Endothelial cell of umbilical vein (primary cell): Measurements from ENCODE around the gene DPYSL4. TPM values are rescaled to one million over a fixed set of nuclear protein-coding genes. Genes with fewer than 3 reads are reported as not detected.

Experiments used
- BruUV-seq: library from RNA; stranded (reverse); fragments of 400-500 nt; replicated peaks from 2 replicates; lab custom pipeline; 2021; lab: Mats Ljungman, UMichigan
- CTCF ChIA-PET: fragments of 300-600, 350-600 bp; sonication (Branson Sonifier 250); formaldehyde crosslinking; loops from one replicate; lab custom pipeline; 2021; ENCODE audit warnings: antibody characterized with exemption, inconsistent platforms; lab: Charles Lee
- POLR2A ChIA-PET: fragments of 300-600, 350-600 bp; sonication (Branson Sonifier 250); formaldehyde crosslinking; loops from one replicate; lab custom pipeline; 2021; ENCODE audit warnings: antibody characterized with exemption, inconsistent platforms; lab: Charles Lee
- DNase-seq: peaks from one replicate; pipeline ENCODE4 v3.0.0-alpha.2; 2011; ENCODE audit warnings: low read depth, low spot score
- FAIRE-seq: peaks from 2 replicates; lab custom pipeline; 2011; peaks lifted over from hg19 to GRCh38; lab: Jason Lieb, UNC
- H2AFZ ChIP-seq: 2 replicates; pipeline ENCODE4 v1.6.0; 2012; ENCODE audit warnings: low read depth, low read length, control low read depth, inconsistent platforms
- H3K27ac ChIP-seq: 2 replicates; pipeline ENCODE4 v1.5.1; 2011; ENCODE audit warnings: low read depth, mild to moderate bottlenecking, control low read depth, low read length, moderate library complexity; ENCODE audit not compliant: insufficient read depth
- H3K27me3 ChIP-seq, 2 experiments: 2 replicates each; pipeline versions ENCODE4 v1.6.0 to v1.6.1; 2011; ENCODE audit warnings: low read length in 2 of 2, mixed read lengths in 1 of 2; ENCODE audit not compliant: control insufficient read depth in 2 of 2, insufficient read depth in 2 of 2
- H3K36me3 ChIP-seq, 2 experiments: 2 replicates in 1 of 2; 3 replicates in 1 of 2; pipeline ENCODE4 v1.5.1; 2011; ENCODE audit warnings: low read length in 2 of 2, mild to moderate bottlenecking in 1 of 2, moderate library complexity in 1 of 2; ENCODE audit not compliant: control insufficient read depth in 2 of 2, insufficient read depth in 2 of 2; ENCODE audit errors: extremely low read depth in 1 of 2
- H3K4me1 ChIP-seq: 3 replicates; pipeline ENCODE4 v1.5.1; 2011; ENCODE audit warnings: mild to moderate bottlenecking, low read length; ENCODE audit not compliant: control insufficient read depth, insufficient read depth; ENCODE audit errors: extremely low read depth
- H3K4me2 ChIP-seq: 2 replicates; pipeline ENCODE4 v1.6.1; 2011; ENCODE audit warnings: low read length, control low read depth, mixed read lengths; ENCODE audit not compliant: insufficient read depth
- H3K4me3 ChIP-seq, 3 experiments: fragments of 200-600 bp in 1 of 3; sonication (generic), shearing (Covaris generic) in 1 of 3; replicated peaks in 1 of 3; 2 replicates each; pipeline ENCODE4 v1.5.1; 2011 to 2016; ENCODE audit warnings: control low read depth in 3 of 3, low read length in 3 of 3, mild to moderate bottlenecking in 2 of 3, inconsistent platforms in 1 of 3, low read depth in 1 of 3, moderate library complexity in 1 of 3; ENCODE audit not compliant: insufficient read depth in 1 of 3
- H3K79me2 ChIP-seq: 2 replicates; pipeline ENCODE4 v1.6.0; 2012; ENCODE audit warnings: low read length, inconsistent platforms; ENCODE audit not compliant: control insufficient read depth, insufficient read depth
- H3K9ac ChIP-seq: replicated peaks from 2 replicates; pipeline ENCODE3; 2011; ENCODE audit warnings: low read length, control low read depth; ENCODE audit not compliant: insufficient read depth; ENCODE audit errors: extremely low read depth
- H3K9me1 ChIP-seq: replicated peaks from 3 replicates; pipeline ENCODE4 v1.6.0; 2011; ENCODE audit warnings: mild to moderate bottlenecking, low read length; ENCODE audit not compliant: control insufficient read depth, insufficient read depth; ENCODE audit errors: extremely low read depth
- H3K9me3 ChIP-seq: replicated peaks from 2 replicates; pipeline ENCODE4 v1.5.1; 2012; ENCODE audit warnings: low read length, inconsistent platforms; ENCODE audit not compliant: control insufficient read depth, insufficient read depth
- H4K20me1 ChIP-seq: replicated peaks from 2 replicates; pipeline ENCODE3; 2011; ENCODE audit warnings: mild to moderate bottlenecking, low read length; ENCODE audit not compliant: control insufficient read depth, insufficient read depth; ENCODE audit errors: extremely low read depth
- CTCF ChIP-seq, 2 donors: IDR thresholded peaks; 1 replicate in 1 of 2; 2 replicates in 1 of 2; pipeline ENCODE4 v1.5.1; 2011; ENCODE audit warnings: low read length in 2 of 2, mild to moderate bottlenecking in 2 of 2, moderate library complexity in 2 of 2, control low read depth in 1 of 2, inconsistent platforms in 1 of 2, low read depth in 1 of 2; ENCODE audit not compliant: insufficient read depth in 1 of 2; ENCODE audit errors: extremely low read depth in 1 of 2
- EZH2 ChIP-seq: IDR thresholded peaks from 2 replicates; pipeline ENCODE4 v1.6.1; 2012; ENCODE audit warnings: borderline replicate concordance, low read depth, mild to moderate bottlenecking, moderate library complexity, low read length, inconsistent platforms; ENCODE audit not compliant: severe bottlenecking
- FOS ChIP-seq: IDR thresholded peaks from 2 replicates; pipeline ENCODE4 v1.6.1; 2011; ENCODE audit warnings: mild to moderate bottlenecking, low read length, moderate library complexity, borderline replicate concordance; ENCODE audit not compliant: insufficient read depth
- GATA2 ChIP-seq: IDR thresholded peaks from 2 replicates; pipeline ENCODE4 v1.7.0; 2011; ENCODE audit warnings: low read depth, mild to moderate bottlenecking, moderate library complexity, mixed read lengths, low read length; ENCODE audit not compliant: insufficient read length, insufficient read depth
- JUN ChIP-seq: IDR thresholded peaks from 2 replicates; pipeline ENCODE4 v1.6.1; 2011; ENCODE audit warnings: borderline replicate concordance, low read depth; ENCODE audit not compliant: insufficient read length, insufficient read depth
- MAX ChIP-seq: IDR thresholded peaks from 2 replicates; pipeline ENCODE4 v1.6.1; 2011; ENCODE audit not compliant: insufficient read depth, insufficient read length
- MYC ChIP-seq: IDR thresholded peaks from one replicate; pipeline ENCODE4 v1.6.1; 2011; ENCODE audit warnings: mild to moderate bottlenecking, low read depth, low read length
- POLR2A ChIP-seq: IDR thresholded peaks from 2 replicates; pipeline ENCODE4 v1.6.1; 2012; ENCODE audit warnings: low read depth, mild to moderate bottlenecking, control low read depth, low read length
- POLR2AphosphoS5 ChIP-seq: IDR thresholded peaks from 2 replicates; pipeline ENCODE4 v1.6.1; 2012; ENCODE audit warnings: low read depth, mild to moderate bottlenecking, control low read depth, low read length, moderate library complexity; ENCODE audit not compliant: insufficient read depth
- dilution Hi-C: fragments of 300-500 bp; cut with MboI; formaldehyde crosslinking; loops from one replicate; pipeline ENCODE4 v1.15.0; 2019; ENCODE audit warnings: low sequenced_read_pairs; ENCODE audit not compliant: extremely low pct_ligation_motif_present
- intact Hi-C: fragments of 100-400 bp; cut with micrococcal nuclease; formaldehyde crosslinking; loops from one replicate; pipeline ENCODE4 v1.10.0; 2022
- polyA plus RNA-seq, 4 experiments: library from polyadenylated mRNA; depleted of rRNA in 3 of 4; stranded (reverse) in 3 of 4; unstranded in 1 of 4; fragments of >200 nt; gene quantifications; 2 replicates each; pipeline versions ENCODE4 v1.2.1 to v1.2.3, GENCODE V29; 2011 to 2012; ENCODE audit warnings: missing spikeins in 1 of 4
- total RNA-seq: library from RNA; stranded (reverse); gene quantifications from 2 replicates; pipeline ENCODE4 v1.2.3, GENCODE V29; 2021

Gene DPYSL4
- total and polyA plus RNA-seq, 2 donors (not counting 3 experiments of a cell fraction or from before 2014, with no cell fraction given): 27.1 to 60.0 TPM

DNA sequence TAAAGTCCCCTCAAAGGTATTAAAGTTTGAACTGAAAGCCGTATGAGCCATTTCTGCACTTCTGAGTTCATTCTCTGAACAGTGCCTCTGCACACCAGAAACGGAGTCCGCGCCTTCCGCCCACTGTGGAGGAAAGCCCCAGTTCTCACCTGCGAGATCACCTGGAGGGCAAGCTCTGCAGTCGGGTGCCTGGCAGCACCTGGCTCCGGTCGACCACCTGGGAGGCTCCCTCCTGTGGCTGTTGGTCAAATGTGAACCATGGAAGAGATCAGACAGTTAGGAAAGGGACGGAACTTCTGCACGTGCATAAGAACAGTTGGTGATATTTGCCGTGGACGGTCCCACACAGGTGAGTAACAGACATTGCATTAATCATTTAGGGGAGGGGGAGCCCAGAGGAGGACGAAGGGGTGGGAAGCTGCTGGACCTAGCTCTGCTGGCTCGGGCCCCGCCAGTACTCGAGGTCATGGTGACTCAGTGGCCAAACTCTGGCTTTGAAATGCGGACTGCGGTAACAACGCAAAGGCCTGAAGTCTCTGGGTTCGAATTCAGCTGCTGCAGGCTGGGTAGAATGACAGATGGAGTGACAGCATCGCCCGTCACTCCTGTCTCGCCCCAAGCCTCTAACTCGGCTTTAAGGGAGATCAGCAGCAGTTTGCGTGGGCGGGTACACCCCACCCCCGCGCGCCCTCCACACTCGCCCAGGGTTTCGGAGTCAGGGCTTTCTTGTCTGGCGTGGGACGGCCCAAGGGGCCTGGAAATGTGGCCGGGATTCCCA, 1.7 kb upstream of the DPYSL4 start:
- Histone ChIP-seq H3K9ac (no peak overlapping the region), H3K27ac (no peak overlapping the region), H4K20me1 (no peaks in the 10 kb centered on the region), H2AFZ (no peak overlapping the region), H3K4me1 (no peaks in the 10 kb centered on the region), H3K9me3 (no peaks in the 10 kb centered on the region), H3K4me3 (no peak overlapping the region), H3K27me3 (peaks cover 12 to 21% of the 10 kb centered on the region in 2 experiments), H3K79me2 (no peaks in the 10 kb centered on the region), H3K4me2 (no peak overlapping the region), H3K36me3 (no peaks in the 10 kb centered on the region), H3K9me1 (no peaks in the 10 kb centered on the region)
- no peak for DNase-seq
- POLR2A ChIA-PET: no interaction called here
- CTCF ChIA-PET: no interaction called here
- TF ChIP-seq FOS (no peak), MYC (no peak), POLR2AphosphoS5 (no peak), CTCF (IDR thresholded peaks at IDR 0.05; ENCODE audit: extremely low read depth in 1 of 2, insufficient read depth in 1 of 2, low read depth in 1 of 2, low read length in 2 of 2) (no peak), EZH2 (no peak), GATA2 (no peak), JUN (no peak), POLR2A (no peak), MAX (no peak)
- FAIRE-seq: no peak
- no TSS peak for BruUV-seq
- dilution Hi-C loops: no loop called here
- intact Hi-C loops: no loop called here
